Cardiac fibroblast (primary cell): ENCODE measurements around the gene PRR36.
"Not testable (repeated sequence)": the region's sequence is repeated elsewhere in the genome, so short reads cannot be mapped to it uniquely, and the experiment has no call there.

Experiments used
- DNase-seq, 2 donors: peaks; one replicate each; pipeline versions ENCODE4 v3.0.0 to v3.0.0-alpha.2; 2010; ENCODE audit warnings: low read depth in 2 of 2
- H3K4me3 ChIP-seq, 2 donors: replicated peaks in 1 of 2; 1 replicate in 1 of 2; 2 replicates in 1 of 2; pipeline ENCODE4 v1.5.1; 2011; ENCODE audit warnings: low read depth in 2 of 2, low read length in 2 of 2, mild to moderate bottlenecking in 2 of 2, moderate library complexity in 1 of 2
- CTCF ChIP-seq: IDR thresholded peaks from one replicate; pipeline ENCODE4 v1.5.1; 2011; ENCODE audit warnings: low read depth, mild to moderate bottlenecking, low read length, inconsistent platforms

The PRR36 gene

GRCh38 chr19:7895565-7895964 is 21.4 kb upstream of the PRR36 start:
- TF ChIP-seq CTCF = no peak
- no peak overlapping the region for H3K4me3 ChIP-seq
- no peak for DNase-seq

GRCh38 chr19:7894612-7895309 is 20.6 kb upstream of the PRR36 start:
- TF ChIP-seq CTCF = no peak
- no peak overlapping the region for H3K4me3 ChIP-seq
- DNase-seq = no peak

GRCh38 chr19:7893362-7894101 is 19.3 kb upstream of the PRR36 start:
- not testable (repeated sequence) for H3K4me3 ChIP-seq
- peak; percentile 27 to 69 for DNase-seq

- TF ChIP-seq CTCF = no peak
- peak overlapping the region; percentile 59 to 71 for H3K4me3 ChIP-seq
Observed at GRCh38 chr19:7888826-7889217, 14.6 kb upstream of the PRR36 start.

GRCh38 chr19:7888145-7888825 is 14.1 kb upstream of the PRR36 start, which contains the start of gene LRRC8E:
Gene LRRC8E (plus strand): TSS chr19:7888510. CDS start chr19:7895604, 7,094 bp downstream.
- peak; percentile 62 to 72 for DNase-seq
- peak within 1 kb of the TSS; percentile 59 to 71 for H3K4me3 ChIP-seq

More at GRCh38 chr19:7888826-7889217, 14.6 kb upstream of the PRR36 start:
- no peak for DNase-seq

GRCh38 chr19:7887408-7888144 is 13.4 kb upstream of the PRR36 start:
- no peak for TF ChIP-seq CTCF
- DNase-seq = no peak
- H3K4me3 ChIP-seq = no peak overlapping the region

More at GRCh38 chr19:7888145-7888825, 14.1 kb upstream of the PRR36 start, which contains the start of gene LRRC8E:
- no peak for TF ChIP-seq CTCF
